NCI-H1092 (cell line): ENCODE results near the gene NUP214.
A peak's percentile ranks its signal among the peaks of the same experiment; 100 is the strongest.

Source experiments
- DNase-seq: peaks from one replicate; lab custom pipeline; 2025; lab: John Stamatoyannopoulos, UW

Gene NUP214

DNA sequence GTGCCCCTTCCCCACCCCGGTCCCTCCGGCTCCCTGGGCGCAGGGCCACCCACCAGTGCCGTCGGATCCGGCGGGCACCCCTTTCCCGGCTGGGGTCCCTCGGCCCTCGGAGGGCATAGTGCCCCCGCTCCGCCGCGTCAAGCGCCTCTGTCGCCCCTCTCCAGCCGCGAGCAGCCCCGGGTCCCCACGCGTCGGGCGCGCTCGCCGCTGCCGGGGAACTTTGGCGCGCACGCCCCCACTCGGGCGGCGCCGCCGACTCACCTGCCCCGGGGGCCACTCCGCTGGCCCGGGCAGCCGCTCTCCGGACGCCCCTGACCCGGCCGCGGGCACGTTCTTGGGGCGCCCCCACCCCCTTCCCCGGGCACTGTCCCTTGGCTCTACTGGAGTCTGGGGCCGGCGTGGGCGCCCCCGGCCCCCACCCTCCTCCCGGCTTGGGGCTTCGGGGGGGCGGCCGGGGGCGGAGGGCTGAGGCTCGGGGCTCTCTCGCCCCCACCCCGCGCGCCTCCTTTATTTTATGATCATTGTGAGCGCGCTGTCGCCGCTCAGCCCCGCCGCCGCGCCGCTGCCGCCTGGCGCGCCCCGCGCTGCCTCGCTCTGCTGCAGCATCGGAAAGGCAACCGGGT is 152.0 kb downstream of the NUP214 start:
- no peak for DNase-seq

GRCh38 chr9:131277910-131278701 is 152.7 kb downstream of the NUP214 start:
- DNase-seq: peak; percentile 79

DNA sequence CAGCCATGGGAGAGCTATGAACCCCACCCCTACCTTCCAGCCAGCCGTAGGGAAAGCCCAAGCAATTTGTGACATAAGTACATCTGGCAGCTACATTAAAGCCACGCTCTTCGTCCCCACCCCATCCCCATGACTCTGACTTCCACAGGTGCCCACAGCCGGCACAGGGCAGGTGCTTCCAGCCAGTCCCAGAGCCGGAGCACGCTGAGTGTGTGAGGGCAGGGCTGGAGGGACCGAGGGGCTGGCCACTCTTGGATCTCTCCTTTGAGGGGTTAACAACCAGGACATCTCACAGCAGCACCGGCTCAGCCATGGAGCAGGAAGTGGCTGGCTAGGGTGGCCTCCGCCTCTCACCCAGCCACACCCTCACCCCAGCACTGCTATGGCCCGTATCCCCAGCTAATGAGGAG is 153.3 kb downstream of the NUP214 start:
- no peak for DNase-seq

DNA sequence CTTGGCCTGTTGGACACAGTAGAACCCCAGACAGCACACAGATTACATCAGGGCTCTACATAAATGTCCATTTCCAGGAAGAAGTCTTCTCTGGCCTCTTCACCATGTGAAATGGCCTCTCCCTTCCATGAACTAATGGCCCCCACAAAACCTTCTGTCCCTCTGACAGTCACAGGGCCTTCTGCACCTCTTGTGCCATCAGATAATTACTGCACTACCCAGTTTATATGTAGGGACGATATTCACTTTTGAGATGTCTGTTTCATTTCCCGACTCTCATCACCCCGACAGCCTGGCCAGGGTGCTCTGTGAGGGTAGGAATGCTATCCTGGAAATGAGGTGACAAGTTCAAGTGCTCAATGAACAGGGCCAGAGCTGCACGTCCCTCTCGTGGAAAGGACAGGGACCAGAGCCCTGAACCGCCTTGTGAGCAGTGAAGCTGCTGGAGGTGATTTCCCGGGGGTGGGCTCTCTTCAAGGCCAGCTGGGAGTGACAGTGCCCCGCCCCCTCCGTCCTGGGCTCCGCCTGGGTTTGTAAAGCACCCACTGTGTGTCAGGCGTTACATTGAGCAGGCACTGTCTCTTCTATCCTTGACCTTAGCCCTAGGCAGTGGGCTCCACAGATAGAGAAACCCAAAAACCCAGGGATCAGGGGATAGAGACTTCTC is 153.9 kb downstream of the NUP214 start:
- no peak for DNase-seq

DNA sequence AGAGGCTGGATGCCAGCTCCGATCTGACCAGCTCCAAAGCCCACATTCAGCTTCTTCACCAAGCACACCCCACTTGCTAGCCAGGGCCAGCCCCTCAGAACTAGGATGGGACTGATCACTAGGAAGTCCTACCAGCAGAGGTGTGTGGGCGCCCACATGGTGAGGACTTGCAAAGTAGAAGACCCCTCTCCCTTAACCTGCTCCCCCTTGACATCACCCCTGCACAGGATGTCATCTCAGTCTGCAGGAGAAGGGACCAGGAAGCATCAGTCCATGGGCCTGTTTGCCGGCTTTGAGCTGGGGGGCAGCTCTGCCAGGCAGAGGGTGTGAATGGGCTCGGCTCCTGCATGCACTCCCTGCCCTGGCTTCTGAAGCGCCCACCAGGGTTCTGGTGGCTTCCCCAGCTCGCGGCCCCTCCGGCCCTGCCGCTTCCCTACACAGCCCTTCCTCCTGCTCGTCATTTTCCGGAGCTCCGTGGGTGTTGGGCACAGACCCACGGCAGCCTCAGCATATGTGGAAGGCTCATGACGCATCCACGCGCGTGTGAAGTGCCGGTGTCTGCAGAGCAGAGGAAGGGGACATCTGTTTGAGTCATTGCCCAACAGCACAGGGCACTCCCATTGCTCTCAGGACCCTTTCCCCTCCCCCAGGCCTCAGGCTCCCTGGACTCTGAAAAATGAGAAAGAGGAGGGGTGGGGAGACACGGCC is 154.6 kb downstream of the NUP214 start:
- DNase-seq: no peak

DNA sequence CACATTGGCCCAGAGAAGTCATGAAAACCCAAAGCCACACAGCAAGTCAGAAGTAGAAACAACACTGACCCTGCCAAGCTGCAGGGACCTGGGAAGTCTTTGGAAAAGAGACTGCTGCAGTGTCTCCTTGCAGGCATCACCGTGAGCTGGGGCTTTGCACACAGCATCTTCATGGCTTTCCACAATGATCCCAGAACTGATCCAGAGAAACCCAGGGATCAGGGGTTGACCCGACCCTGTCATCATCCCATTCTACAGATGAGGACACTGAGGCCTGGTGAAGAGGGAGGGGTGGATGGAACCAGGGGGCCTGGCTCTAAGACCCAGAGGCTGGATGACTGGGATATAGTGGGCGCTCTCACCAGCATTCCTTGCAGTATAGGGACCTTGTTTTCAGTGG is 155.3 kb downstream of the NUP214 start:
- DNase-seq: no peak

DNA sequence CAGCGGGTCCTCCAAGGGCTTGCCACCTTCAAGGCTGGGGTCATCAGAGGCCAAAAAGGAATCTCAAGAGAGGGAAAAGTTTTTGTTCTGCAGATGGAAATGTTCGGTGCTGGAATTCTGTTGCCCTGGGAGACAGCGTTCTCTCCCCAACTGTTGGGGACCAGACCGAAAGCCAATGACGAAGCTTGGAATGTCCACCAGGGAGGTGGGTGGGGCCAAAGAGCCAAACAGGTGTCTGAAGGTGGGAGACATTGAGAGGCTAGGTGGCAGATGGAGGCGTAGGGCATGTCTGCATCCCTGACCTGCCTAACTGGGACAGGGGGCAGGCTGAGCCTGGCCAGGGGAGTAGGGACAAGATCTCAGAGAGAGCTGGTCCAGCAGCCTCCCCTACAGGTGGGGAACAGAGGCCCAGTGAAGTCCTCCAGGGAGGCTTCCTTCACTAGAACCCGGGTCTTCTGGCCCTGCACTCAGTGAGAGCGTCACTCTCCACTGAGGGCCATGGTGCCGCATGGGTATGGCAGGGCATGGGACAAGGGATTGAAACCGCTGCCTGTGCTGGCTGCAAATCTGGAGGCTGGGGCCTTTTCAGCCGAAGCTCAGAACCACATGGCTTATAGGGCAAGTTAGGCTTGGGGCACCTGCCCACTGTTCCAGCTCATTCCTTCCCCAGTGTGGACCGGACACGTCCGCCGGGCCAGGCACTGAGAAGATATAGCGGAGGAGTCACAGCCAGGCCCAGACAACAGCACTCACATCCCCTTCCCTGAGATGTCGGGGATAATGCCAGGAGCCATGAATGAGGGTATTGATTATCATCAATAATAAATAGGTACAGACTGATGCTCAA is 156.0 kb downstream of the NUP214 start:
- DNase-seq: no peak

GRCh38 chr9:131282175-131282574 is 156.8 kb downstream of the NUP214 start:
- no peak for DNase-seq

DNA sequence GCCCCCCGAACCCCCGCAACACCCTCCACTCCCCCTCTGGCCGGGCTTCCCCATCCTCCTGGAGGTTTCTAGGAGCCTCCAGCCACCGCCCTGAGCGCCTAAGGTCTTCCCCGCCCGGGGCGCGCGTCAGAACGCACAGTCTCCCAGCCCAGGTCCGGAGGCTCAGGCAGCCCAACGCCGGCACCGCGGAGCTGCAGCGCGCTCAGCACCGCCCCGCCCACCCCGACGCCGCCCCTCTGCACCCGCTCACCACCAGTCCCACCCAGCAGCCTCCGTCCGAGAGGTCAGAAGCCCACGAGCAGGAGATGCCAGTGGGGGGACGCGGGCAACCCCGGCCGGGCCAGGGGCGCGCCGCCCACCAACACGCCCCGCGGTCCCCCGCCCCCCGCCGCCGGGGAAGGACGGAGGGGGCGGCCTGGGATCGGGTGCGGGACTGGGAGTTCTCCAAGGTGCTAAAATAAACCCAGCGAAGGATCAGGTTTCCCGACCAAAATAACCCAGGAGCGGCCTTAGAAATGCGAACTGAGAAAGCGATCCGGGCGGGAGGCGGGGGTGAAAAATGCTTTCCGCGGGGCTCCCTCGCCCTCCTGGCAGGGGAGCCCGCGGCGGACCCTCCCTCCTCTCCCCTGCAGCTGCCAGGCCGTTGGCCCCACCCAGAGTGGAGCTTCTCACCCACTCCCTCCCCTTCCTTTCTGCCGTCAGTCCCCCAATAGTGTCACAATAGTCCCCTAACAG is 157.5 kb downstream of the NUP214 start:
- no peak for DNase-seq
